GM12865 (cell line): ENCODE results near the gene HNRNPC.
A peak's percentile ranks its signal among the peaks of the same experiment; 100 is the strongest.
"Not testable (repeated sequence)": the region's sequence is repeated elsewhere in the genome, so short reads cannot be mapped to it uniquely, and the experiment has no call there.

Source experiments
- DNase-seq: peaks from one replicate; pipeline ENCODE4 v3.0.0; 2010; ENCODE audit warnings: low read depth
- H3K4me3 ChIP-seq: 2 replicates; pipeline ENCODE4 v1.5.1; 2011; ENCODE audit warnings: mild to moderate bottlenecking, low read depth, low read length, control low read depth
- CTCF ChIP-seq: IDR thresholded peaks from 2 replicates; pipeline ENCODE4 v1.5.1; 2011; ENCODE audit warnings: low read length, control low read depth, low read depth, inconsistent platforms; ENCODE audit not compliant: insufficient read depth; ENCODE audit errors: missing control alignments

Gene HNRNPC

GRCh38 chr14:21191261-21191808 is 77.9 kb downstream of the HNRNPC start:
- no peak for DNase-seq
- TF ChIP-seq CTCF: no peak
- H3K4me3 ChIP-seq: peak overlapping the region; percentile 45; the same call in 1 of the 2 replicates

GRCh38 chr14:21185491-21185890 is 83.8 kb downstream of the HNRNPC start:
- no peak for DNase-seq
- no peak overlapping the region for H3K4me3 ChIP-seq
- TF ChIP-seq CTCF: no peak

GRCh38 chr14:21184254-21184653 is 85.0 kb downstream of the HNRNPC start:
- H3K4me3 ChIP-seq: no peak overlapping the region
- TF ChIP-seq CTCF: no peak
- no peak for DNase-seq

- no peak for TF ChIP-seq CTCF
Observed at GRCh38 chr14:21182166-21182565, 87.1 kb downstream of the HNRNPC start.

GRCh38 chr14:21171128-21171527 is 98.1 kb downstream of the HNRNPC start:
- H3K4me3 ChIP-seq: no peak overlapping the region
- TF ChIP-seq CTCF: no peak
- no peak for DNase-seq

More at GRCh38 chr14:21182166-21182565, 87.1 kb downstream of the HNRNPC start:
- DNase-seq: no peak
- no peak overlapping the region for H3K4me3 ChIP-seq

- no peak for DNase-seq
- H3K4me3 ChIP-seq: no peak overlapping the region
- TF ChIP-seq CTCF: no peak
Observed at GRCh38 chr14:21169573-21169972, 99.7 kb downstream of the HNRNPC start.

- no peak for TF ChIP-seq CTCF
- DNase-seq: peak; percentile 9
Observed at GRCh38 chr14:21168055-21168454, 101.2 kb downstream of the HNRNPC start.

GRCh38 chr14:21165670-21166069 is 103.6 kb downstream of the HNRNPC start:
- H3K4me3 ChIP-seq, DNase-seq: not testable (repeated sequence)

More at GRCh38 chr14:21168055-21168454, 101.2 kb downstream of the HNRNPC start:
- H3K4me3 ChIP-seq: no peak overlapping the region

GRCh38 chr14:21165002-21165605 is 104.1 kb downstream of the HNRNPC start:
- not testable (repeated sequence) for DNase-seq, H3K4me3 ChIP-seq
